Skeletal muscle satellite cell (primary cell): ENCODE data around the gene TIE1. TPM values are rescaled to one million over a fixed set of nuclear protein-coding genes. Genes with fewer than 3 reads are reported as not detected.

Source experiments
- H3K27me3 ChIP-seq: 2 replicates; pipeline ENCODE4 v1.7.0; 2013; ENCODE audit warnings: low read length; ENCODE audit not compliant: control insufficient read depth, insufficient read depth
- H3K36me3 ChIP-seq: 2 replicates; pipeline ENCODE4 v1.7.0; 2013; ENCODE audit warnings: mild to moderate bottlenecking, control low read depth, low read length; ENCODE audit not compliant: insufficient read depth
- H3K4me1 ChIP-seq: 2 replicates; pipeline ENCODE4 v1.7.0; 2013; ENCODE audit warnings: low read length; ENCODE audit not compliant: control insufficient read depth, insufficient read depth
- H3K4me2 ChIP-seq: 2 replicates; pipeline ENCODE4 v1.7.0; 2013; ENCODE audit warnings: mild to moderate bottlenecking, low read length
- H3K4me3 ChIP-seq: 2 replicates; pipeline ENCODE4 v1.7.0; 2013; ENCODE audit warnings: low read length
- H3K9ac ChIP-seq: 2 replicates; pipeline ENCODE4 v1.7.0; 2013; ENCODE audit warnings: mild to moderate bottlenecking, low read depth, low read length, moderate library complexity
- H3K9me3 ChIP-seq: replicated peaks from 2 replicates; pipeline ENCODE4 v1.7.0; 2013; ENCODE audit warnings: mild to moderate bottlenecking, control low read depth, low read length
- total RNA-seq: library from RNA; depleted of rRNA; stranded (reverse); fragments of >200 nt; gene quantifications from 2 replicates; pipeline ENCODE4 v1.2.3, GENCODE V29; 2012; rRNA removed

Gene TIE1
- total RNA-seq: 0.51 TPM in 1 of 2 replicates, not detected in the other

DNA sequence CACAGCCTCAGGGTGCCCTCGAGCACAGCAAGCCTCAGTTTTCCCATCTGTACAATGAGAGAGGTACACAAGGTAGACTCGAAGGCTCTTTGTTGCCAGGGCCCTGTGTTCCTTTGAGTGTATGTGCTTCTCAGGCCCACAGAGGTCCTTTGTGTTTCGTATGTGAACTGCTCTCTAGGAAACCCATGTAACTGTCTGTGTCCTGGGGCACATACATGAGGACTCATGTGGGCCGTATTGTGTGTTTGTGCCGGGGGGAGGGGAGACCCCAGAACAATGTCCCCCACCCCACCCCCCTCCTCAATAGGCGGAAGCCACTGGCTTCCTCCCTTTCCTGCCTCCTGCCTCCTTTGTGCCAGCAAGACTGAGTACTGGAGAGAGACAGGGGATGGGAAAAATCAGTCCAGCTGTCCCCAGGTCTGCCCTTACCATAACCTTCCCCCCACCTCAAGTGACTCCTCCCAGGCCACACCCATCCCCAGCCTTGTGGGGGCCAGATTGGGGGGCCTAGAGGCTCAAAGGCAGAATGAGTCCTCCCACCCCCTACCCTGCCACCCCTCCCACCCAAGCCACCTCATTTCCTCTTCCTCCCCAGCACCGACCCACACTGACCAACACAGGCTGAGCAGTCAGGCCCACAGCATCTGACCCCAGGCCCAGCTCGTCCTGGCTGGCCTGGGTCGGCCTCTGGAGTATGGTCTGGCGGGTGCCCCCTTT is at the start of gene TIE1:
TSS of gene TIE1 (plus strand) at position 605 of the 717 bp plus-strand sequence. CDS start at position 695, 90 bp downstream.
- Histone ChIP-seq H3K27me3 (peaks cover 15% of the 10 kb centered on the region), H3K4me2 (no peak within 1 kb of the TSS), H3K9ac (no peak within 1 kb of the TSS), H3K4me1 (peaks cover 5% of the 10 kb centered on the region), H3K36me3 (no peaks in the 10 kb centered on the region), H3K4me3 (no peak within 1 kb of the TSS), H3K9me3 (no peaks in the 10 kb centered on the region)

DNA sequence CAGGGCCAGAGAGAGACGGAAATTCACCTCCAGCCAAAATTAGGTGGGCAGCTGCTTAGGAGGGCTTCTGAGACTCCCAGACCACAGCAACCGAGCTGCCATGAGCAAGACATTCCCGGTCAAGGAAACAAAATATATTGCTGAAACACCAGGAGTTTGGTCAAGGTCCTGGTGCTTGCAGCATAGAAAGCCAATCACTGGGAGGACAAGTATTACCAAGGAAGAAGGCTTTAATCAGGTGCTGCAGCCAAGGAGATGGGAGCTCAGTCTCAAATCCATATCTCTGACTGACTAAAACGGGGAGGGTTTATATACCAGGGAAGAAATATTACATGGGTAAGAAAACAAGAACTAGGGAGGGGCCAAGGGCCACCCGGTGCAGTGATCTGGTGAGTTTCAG is 49.8 kb upstream of the TIE1 start:
- H3K4me2 ChIP-seq: no peak overlapping the region
- H3K4me1 ChIP-seq: no peaks in the 10 kb centered on the region
- H3K9ac ChIP-seq: no peak overlapping the region
- no peak overlapping the region for H3K4me3 ChIP-seq
- no peaks in the 10 kb centered on the region for H3K36me3 ChIP-seq
- H3K27me3 ChIP-seq: peaks cover 38% of the 10 kb centered on the region
- H3K9me3 ChIP-seq: peaks cover 4% of the 10 kb centered on the region

DNA sequence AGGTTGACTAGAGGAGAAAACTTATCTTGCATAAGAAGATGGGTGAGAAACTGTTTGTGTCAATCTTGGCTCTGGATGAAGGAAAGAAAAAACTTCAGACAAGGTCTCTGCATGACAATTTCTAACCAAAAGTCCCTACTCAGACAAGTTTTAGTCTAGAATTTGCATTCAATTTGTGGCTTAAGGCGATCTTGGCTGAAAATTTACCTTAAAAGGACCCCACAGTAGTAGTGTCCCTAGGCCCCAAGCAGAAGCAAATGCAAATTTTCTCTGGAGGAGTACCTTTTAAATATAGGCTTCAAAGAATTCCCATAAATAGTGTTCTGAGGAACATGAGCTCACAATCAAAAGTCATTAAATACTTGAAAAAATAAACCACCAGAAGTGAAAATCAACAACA is 48.6 kb upstream of the TIE1 start:
- H3K36me3 ChIP-seq: no peaks in the 10 kb centered on the region
- H3K4me1 ChIP-seq: no peaks in the 10 kb centered on the region
- no peaks in the 10 kb centered on the region for H3K9me3 ChIP-seq
- H3K4me3 ChIP-seq: no peak overlapping the region
- no peak overlapping the region for H3K4me2 ChIP-seq
- peaks cover 46% of the 10 kb centered on the region for H3K27me3 ChIP-seq
- no peak overlapping the region for H3K9ac ChIP-seq

DNA sequence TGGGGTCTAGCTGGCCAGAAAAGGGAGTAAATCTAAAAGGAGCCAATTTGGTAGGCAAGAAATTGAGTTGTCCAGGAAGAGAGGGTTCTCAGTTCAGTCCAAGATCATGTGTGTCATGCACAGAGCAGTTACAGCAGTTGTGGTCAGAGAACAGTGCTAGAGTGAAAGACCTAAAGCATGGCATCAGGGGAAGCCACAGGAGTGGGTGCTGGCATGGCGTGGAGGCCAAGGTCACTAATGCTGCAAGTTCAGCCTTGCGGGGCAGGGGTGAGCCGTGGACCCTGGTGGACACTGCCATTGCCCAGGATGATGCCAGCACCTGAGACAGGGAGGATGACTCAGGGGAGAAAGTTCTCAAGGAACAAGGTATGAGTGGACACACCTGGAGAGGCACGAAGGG is 47.6 kb upstream of the TIE1 start:
- H3K4me1 ChIP-seq: no peaks in the 10 kb centered on the region
- no peak overlapping the region for H3K4me3 ChIP-seq
- H3K27me3 ChIP-seq: peaks cover 47% of the 10 kb centered on the region

DNA sequence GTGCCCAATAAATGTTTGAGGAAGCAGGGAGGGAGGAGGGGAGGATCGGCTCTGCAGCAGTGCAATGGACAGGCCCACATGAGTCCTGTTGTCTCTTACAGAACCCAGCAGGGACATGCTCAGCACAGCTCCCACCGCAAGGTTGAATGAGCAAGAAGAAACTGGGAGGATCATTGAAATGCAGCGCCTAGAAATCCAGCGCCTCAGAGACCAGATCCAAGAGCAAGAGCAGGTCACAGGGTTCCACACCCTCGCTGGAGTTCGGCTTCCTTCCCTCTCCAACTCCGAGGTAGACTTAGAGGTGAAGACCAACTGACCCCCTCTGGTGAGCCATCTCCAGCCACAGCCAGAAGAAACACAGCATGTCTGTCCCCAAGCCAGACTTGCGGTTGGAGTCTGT is 46.9 kb upstream of the TIE1 start:
- no peaks in the 10 kb centered on the region for H3K36me3 ChIP-seq
- peaks cover 51% of the 10 kb centered on the region for H3K27me3 ChIP-seq
- H3K4me3 ChIP-seq: no peak overlapping the region
- H3K9me3 ChIP-seq: no peaks in the 10 kb centered on the region
- no peaks in the 10 kb centered on the region for H3K4me1 ChIP-seq
- H3K4me2 ChIP-seq: no peak overlapping the region
- no peak overlapping the region for H3K9ac ChIP-seq

More for the DNA sequence above, 47.6 kb upstream of the TIE1 start:
- H3K4me2 ChIP-seq: no peak overlapping the region
- H3K36me3 ChIP-seq: no peaks in the 10 kb centered on the region
- no peaks in the 10 kb centered on the region for H3K9me3 ChIP-seq
- H3K9ac ChIP-seq: no peak overlapping the region

DNA sequence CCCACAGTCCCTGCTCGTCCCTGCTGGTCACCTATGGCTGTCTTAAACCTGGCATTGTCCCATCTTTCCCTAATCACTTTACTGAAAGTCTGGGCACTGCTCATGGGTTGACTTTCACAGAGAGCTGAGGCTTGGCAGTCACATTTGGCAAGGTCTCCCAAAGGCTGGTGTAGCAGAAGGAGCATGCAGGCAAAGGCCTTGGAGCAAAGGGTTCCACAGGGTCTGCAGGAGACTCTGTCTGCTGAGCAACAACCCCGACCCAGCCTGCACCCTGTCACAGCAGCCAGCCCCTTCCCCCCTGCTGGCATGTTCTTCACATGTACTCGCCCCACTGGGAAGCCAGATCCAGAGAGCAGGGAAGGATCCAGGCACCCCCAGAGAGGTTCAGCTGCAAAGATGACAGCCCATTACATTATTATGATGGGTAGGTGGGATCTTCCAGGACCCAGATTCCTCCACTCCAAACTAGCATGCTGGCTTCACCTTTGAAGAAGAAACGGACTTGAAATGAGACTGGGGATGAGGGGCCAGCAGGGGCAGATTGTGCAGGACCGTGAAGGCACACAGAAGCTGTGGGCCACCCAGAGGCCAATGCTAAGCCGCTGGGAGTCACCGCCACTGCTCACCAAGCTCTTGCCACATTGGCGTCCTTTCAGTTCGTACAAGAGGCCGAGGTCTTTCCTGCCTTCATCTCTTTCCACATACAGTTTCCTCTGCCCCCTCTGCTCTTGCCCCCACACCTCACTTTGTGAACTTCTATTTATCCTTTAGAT is 45.2 kb upstream of the TIE1 start:
- no peak overlapping the region for H3K9ac ChIP-seq
- H3K4me1 ChIP-seq: no peaks in the 10 kb centered on the region
- no peaks in the 10 kb centered on the region for H3K36me3 ChIP-seq
- peaks cover 47% of the 10 kb centered on the region for H3K27me3 ChIP-seq
- no peak overlapping the region for H3K4me2 ChIP-seq
- no peaks in the 10 kb centered on the region for H3K9me3 ChIP-seq
- no peak overlapping the region for H3K4me3 ChIP-seq

DNA sequence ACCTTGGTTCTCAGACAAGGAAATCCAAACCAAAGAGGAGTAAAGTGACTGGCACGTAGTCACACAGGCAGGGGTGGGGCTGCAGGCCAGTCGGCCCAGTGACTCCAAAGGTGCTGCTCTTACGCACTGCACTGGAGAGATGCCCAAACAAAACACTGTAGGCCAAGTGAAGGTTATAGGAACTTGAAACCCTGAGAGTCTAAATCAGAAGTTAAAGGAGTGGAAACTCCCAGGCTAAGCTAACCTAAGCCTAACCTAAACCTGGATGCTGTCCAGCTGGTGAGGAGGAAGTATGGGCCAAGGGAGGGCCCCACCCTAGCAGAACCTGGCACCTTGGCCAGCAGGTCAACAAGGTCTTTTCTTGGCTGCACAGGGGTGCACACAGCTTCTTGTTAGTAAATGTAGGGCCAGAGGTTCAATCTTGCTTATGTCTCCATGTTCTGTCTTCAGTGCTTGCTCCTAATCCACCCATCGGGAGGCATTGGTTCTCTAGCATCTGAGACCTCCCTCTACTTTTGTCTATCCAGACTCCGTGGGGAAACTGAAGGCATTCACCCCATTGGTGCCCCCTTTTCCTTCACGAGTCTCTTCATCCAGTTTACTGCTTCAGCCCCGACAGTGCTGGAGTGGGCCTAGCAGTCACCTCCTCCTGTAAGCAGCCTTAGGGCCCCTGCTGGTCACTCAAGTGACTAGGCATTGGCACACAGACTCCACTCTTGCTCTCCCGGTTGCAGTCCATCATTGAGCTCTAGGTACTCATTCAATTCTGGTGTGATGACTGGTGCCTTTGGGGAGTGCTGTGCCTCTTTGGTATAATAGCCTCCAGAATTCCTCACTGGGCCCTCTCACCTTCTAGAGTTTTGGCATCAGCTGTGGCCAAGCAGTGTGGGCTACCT is 43.9 kb upstream of the TIE1 start:
- no peaks in the 10 kb centered on the region for H3K36me3 ChIP-seq
- no peak overlapping the region for H3K4me2 ChIP-seq
- H3K4me3 ChIP-seq: no peak overlapping the region
- no peak overlapping the region for H3K9ac ChIP-seq
- H3K9me3 ChIP-seq: no peaks in the 10 kb centered on the region
- H3K27me3 ChIP-seq: peaks cover 41% of the 10 kb centered on the region
- no peaks in the 10 kb centered on the region for H3K4me1 ChIP-seq

DNA sequence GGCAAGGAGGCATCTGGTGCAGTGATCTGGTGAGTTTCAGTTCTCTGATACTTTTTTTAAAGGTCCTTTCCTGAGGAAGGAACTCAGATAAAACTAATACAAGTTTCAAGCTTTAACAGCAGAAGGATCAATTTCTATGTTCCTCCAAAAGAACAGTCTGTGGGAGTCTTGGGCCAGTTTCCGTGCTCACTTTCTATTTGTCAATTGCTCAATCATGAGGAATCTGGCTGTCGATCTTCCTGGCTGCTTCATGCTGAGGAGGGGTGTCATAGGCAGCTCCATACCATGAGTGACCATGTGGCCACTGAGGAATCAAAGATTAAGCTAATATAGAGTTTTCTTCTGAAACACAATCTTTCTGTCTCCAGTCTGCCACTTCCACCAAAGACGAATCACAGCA is 42.4 kb upstream of the TIE1 start:
- Histone ChIP-seq H3K27me3 (peaks cover 30% of the 10 kb centered on the region), H3K9me3 (no peaks in the 10 kb centered on the region)

DNA sequence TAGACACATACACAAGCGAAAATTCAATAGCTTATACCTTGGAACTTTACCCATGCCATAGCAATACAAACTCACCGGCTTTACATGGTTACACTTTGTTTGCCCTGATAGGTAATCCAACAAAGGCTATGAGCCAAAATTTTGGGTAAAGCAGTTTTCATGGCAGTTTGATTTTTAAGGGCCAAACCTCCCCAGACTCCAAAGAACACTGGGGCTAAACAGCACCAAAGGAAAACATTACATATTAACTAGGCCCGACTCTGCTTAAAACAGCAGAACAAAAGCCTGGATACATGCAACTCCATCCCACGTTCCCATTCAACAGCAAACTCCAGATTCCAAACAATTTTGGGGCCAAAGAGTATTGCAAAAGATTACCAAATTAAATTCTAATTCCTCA is 35.4 kb upstream of the TIE1 start:
- H3K4me1 ChIP-seq: peaks cover 2% of the 10 kb centered on the region
- H3K9me3 ChIP-seq: peaks cover 4% of the 10 kb centered on the region
- H3K27me3 ChIP-seq: peaks cover 4% of the 10 kb centered on the region
- H3K36me3 ChIP-seq: no peaks in the 10 kb centered on the region
- H3K9ac ChIP-seq: no peak overlapping the region
- no peak overlapping the region for H3K4me2 ChIP-seq
- H3K4me3 ChIP-seq: no peak overlapping the region

More for the DNA sequence above, 42.4 kb upstream of the TIE1 start:
- Histone ChIP-seq H3K4me1 (no peaks in the 10 kb centered on the region), H3K36me3 (no peaks in the 10 kb centered on the region), H3K4me2 (no peak overlapping the region), H3K9ac (no peak overlapping the region), H3K4me3 (no peak overlapping the region)

DNA sequence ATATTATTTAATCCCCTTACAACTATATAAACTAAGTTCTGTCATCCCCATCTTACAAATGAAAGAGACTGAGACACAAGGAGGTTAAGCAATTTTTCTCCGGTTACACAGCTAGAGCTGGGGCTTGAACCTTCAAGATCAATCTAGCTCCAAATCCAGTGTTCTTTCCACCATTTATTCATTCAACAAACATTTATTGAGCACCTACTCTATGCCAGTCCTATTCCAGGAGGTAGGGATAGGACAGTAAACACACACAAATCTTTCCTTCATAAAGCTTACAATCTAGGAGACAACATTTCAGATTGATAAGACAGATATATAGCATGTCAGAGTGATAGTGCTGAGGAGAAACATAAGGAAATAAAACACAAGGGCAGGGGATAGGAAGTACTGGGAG is 33.9 kb upstream of the TIE1 start:
- Histone ChIP-seq H3K36me3 (no peaks in the 10 kb centered on the region), H3K9ac (no peak overlapping the region), H3K4me3 (no peak overlapping the region), H3K27me3 (peaks cover 12% of the 10 kb centered on the region), H3K9me3 (peaks cover 4% of the 10 kb centered on the region), H3K4me2 (no peak overlapping the region), H3K4me1 (peaks cover 3% of the 10 kb centered on the region)

DNA sequence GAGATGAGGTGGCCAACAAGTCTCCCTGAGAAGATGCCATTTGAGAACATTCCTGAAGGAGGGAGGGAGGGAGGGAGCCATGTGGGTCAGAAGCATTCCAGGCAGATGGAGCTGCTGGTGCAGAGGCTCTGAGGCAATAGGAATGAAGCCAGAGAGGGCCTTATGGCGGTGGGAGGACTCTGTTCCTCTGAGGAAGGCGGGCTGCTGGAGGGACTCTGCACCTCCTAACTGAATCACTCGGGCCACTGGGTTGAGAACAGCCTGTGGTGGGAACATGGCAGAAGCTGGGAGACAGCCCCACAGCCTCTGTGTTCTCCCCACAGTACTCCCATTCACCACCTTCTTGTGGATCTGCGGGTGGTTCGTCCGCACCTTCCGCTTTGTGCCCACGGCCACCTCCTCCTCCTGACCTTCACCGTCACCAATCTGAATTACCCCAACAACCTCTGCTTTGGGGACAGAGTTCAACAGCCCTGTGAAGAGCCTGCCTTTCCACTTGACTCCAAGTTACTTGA is 33.4 kb upstream of the TIE1 start:
- H3K36me3 ChIP-seq: no peaks in the 10 kb centered on the region
- H3K9me3 ChIP-seq: peaks cover 4% of the 10 kb centered on the region
- no peak overlapping the region for H3K4me2 ChIP-seq
- no peak overlapping the region for H3K4me3 ChIP-seq
- H3K9ac ChIP-seq: no peak overlapping the region
- H3K4me1 ChIP-seq: peaks cover 3% of the 10 kb centered on the region
- peaks cover 12% of the 10 kb centered on the region for H3K27me3 ChIP-seq
